Peyer's patch (tissue), 4 donors: Measurements from ENCODE around the gene ASAP3. TPM values are rescaled to one million over a fixed set of nuclear protein-coding genes. Genes with fewer than 3 reads are reported as not detected.

Source experiments
- DNase-seq, 3 donors: peaks; one replicate each; pipeline ENCODE4 v3.0.0-alpha.2; 2017 to 2019
- H3K27ac ChIP-seq, 4 donors: fragments of 200-600 bp; sonication (generic); one replicate each; pipeline ENCODE4 v1.5.1; 2016 to 2019
- H3K27me3 ChIP-seq, 2 donors: fragments of 200-600 bp; sonication (generic); one replicate each; pipeline ENCODE4 v1.5.1; 2019
- H3K36me3 ChIP-seq, 3 donors: fragments of 200-600 bp; sonication (generic); one replicate each; pipeline ENCODE4 v1.5.1; 2016 to 2019
- H3K4me1 ChIP-seq, 4 donors: fragments of 200-600 bp; sonication (generic); one replicate each; pipeline ENCODE4 v1.5.1; 2016 to 2019
- H3K4me3 ChIP-seq, 4 donors: fragments of 200-600 bp; sonication (generic); 1 replicate in 3 of 4; 2 replicates in 1 of 4; pipeline ENCODE4 v1.5.1; 2016 to 2019; ENCODE audit warnings: mild to moderate bottlenecking in 1 of 4
- H3K9me3 ChIP-seq, 4 donors: fragments of 200-600 bp; sonication (generic); one replicate each; pipeline ENCODE4 v1.5.1; 2016 to 2019; ENCODE audit warnings: mild to moderate bottlenecking in 1 of 4
- CTCF ChIP-seq, 6 experiments: fragments of 450-650 bp in 4 of 6; fragments of 200-600 bp in 2 of 6; sonication (generic) in 1 of 6; IDR thresholded peaks; one replicate each; pipeline ENCODE4 v1.5.1; 2017 to 2019; ENCODE audit warnings: antibody characterized with exemption in 6 of 6, mild to moderate bottlenecking in 3 of 6, moderate library complexity in 1 of 6
- POLR2A ChIP-seq, 2 donors: fragments of 450-650 bp; IDR thresholded peaks; one replicate each; pipeline ENCODE4 v1.5.1; 2017; ENCODE audit warnings: antibody characterized with exemption in 2 of 2, mild to moderate bottlenecking in 2 of 2, moderate library complexity in 2 of 2
- total RNA-seq, 4 donors: library from RNA; depleted of rRNA; stranded (reverse); fragments of >200 nt; gene quantifications; one replicate each; pipeline ENCODE4 v1.1.0, GENCODE V29; 2016

Gene ASAP3
- total RNA-seq, 4 donors from 2014 or later, result 11.2 to 33.5 (median 25.8) TPM

DNA sequence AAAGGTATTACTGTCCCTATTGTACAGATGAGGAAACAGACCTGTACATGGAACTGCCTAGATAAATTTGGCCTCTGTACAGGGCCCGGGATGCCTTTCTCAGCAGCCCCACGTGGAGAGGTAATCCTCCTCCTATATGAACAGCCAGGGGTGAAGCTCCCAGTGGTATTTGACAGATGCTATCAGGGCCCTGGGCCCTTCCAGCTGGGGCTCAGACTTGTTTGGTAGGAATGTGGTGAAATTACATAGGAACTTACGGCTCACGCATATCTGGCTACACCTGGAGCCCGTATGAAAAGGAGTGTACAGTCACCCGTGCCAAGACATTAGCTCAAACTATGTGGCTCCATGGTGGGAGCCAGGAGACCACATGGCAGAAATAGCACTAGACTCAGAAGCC, 34.7 kb downstream of the ASAP3 start:
- TF ChIP-seq CTCF (IDR thresholded peaks at IDR 0.05) (no peak), POLR2A (IDR thresholded peaks at IDR 0.05) (no peak)
- H3K27ac ChIP-seq, result no peak overlapping the region
- no peak overlapping the region for H3K4me3 ChIP-seq
- H3K9me3 ChIP-seq, result no peaks in the 10 kb centered on the region
- H3K4me1 ChIP-seq, result peaks cover 0 to 20% (median 2%) of the 10 kb centered on the region in 4 donors
- no peak for DNase-seq
- H3K27me3 ChIP-seq, result no peaks in the 10 kb centered on the region
- no peaks in the 10 kb centered on the region for H3K36me3 ChIP-seq

- TF ChIP-seq POLR2A (IDR thresholded peaks at IDR 0.05) (no peak), CTCF (IDR thresholded peaks at IDR 0.05) (no peak)
- Histone ChIP-seq H3K36me3 (no peaks in the 10 kb centered on the region), H3K27ac (no peak overlapping the region)
Observed at GRCh38 chr1:23448846-23449245, 35.1 kb downstream of the ASAP3 start.

DNA sequence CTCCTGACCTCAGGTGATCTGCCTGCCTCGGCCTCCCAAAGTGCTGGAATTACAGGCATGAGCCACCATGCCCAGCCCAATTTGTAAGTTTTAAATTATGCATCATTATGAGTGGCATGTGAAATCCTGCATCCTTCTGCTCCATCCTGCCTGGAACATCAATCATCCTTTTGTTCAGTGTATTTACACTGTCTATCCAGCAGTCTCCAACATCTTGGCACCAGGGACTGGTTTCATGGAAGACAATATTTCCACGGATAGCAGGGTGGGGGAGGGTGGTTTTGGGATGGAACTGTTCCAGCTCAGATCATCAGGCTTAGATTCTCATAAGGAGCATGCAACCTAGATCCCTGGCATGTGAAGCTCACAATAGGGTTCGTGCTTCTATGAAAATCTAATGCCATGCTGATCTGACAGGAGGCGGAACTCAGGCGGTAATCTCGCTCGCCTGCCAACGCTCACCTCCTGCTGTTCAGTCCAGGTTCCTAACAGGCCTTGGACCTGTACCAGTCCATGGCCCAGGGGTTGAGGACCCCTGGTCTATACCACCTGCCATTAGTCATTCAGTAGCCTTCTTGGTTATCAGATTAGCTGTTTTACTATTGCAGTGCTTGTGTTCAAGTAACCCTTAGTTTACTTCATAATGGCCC, 37.2 kb downstream of the ASAP3 start:
- Histone ChIP-seq H3K4me3 (no peak overlapping the region), H3K36me3 (no peaks in the 10 kb centered on the region), H3K9me3 (no peaks in the 10 kb centered on the region), H3K4me1 (peaks cover 0 to 12% (median 0%) of the 10 kb centered on the region in 4 donors), H3K27ac (no peak overlapping the region), H3K27me3 (no peaks in the 10 kb centered on the region)
- no peak for DNase-seq
- TF ChIP-seq CTCF (IDR thresholded peaks at IDR 0.05), result no peak
- TF ChIP-seq POLR2A (IDR thresholded peaks at IDR 0.05), result no peak

More at GRCh38 chr1:23448846-23449245, 35.1 kb downstream of the ASAP3 start:
- no peaks in the 10 kb centered on the region for H3K9me3 ChIP-seq
- no peaks in the 10 kb centered on the region for H3K27me3 ChIP-seq
- no peak overlapping the region for H3K4me3 ChIP-seq
- peaks cover 0 to 20% (median 2%) of the 10 kb centered on the region in 4 donors for H3K4me1 ChIP-seq
- DNase-seq, result no peak

DNA sequence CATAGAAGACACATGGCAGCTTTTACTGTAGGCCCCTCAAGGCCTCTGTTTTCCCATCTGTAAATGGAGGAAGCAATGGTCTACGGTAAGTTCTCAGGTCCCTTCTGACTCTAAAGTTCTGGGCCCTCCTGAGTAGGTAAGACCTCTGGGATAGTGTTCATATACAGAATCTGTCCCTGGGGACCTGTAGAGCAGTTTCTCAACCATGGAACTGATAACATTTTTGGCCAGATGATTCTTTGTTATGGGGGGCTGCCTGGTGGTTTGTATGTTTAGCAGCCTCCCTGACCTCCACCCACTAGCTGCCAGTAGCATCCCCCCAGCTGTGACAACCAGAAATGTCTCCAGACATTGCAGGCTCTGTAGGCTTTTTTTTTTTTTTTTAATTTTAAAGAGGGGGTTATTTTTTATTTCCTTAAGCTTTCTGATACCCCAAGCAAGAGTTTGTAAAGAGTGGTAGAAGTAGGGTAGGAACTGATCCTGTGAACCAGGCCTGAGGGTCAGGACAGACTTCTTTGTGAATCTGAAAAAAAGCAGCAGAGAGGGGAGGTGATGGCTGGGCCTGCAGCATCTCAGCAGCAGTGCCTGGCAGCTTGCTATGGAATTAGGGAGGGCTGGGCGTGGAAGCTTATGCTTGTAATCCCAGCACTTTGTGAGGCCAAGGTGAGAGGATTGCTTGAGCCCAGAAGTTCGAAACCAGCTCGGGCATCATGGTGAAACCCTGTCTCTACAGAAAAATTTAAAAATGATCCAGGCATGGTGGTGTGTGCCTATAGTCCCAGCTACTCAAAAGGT, 39.2 kb downstream of the ASAP3 start:
- no peaks in the 10 kb centered on the region for H3K36me3 ChIP-seq
- H3K27me3 ChIP-seq, result no peaks in the 10 kb centered on the region
- no peak overlapping the region for H3K4me3 ChIP-seq
- no peaks in the 10 kb centered on the region for H3K9me3 ChIP-seq
- no peak for DNase-seq
- no peaks in the 10 kb centered on the region for H3K4me1 ChIP-seq
- no peak for TF ChIP-seq POLR2A (IDR thresholded peaks at IDR 0.05)
- no peak for TF ChIP-seq CTCF (IDR thresholded peaks at IDR 0.05)
- H3K27ac ChIP-seq, result no peak overlapping the region

DNA sequence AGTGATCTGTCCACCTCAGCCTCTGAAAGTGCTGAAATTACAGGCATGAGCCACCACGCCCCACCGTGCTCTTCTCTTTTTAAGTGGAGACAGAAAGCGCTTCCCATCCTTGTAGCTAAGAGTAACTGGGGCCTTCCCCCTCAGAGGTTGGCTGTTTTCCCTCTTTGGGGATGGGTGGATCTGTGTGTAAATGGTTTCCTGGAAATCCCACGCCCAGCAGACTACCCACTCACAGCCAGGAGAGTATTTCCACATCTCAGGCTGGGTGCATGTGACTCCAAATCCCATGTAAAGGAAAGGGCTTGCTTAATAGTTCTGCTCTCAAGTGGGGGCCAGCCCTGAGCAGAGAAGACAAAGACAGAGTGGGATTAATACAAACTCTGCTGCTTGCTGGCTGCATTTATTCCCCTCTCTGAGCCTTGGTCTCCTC, 39.9 kb downstream of the ASAP3 start:
- Histone ChIP-seq H3K9me3 (no peaks in the 10 kb centered on the region), H3K4me3 (no peak overlapping the region), H3K36me3 (no peaks in the 10 kb centered on the region), H3K27me3 (no peaks in the 10 kb centered on the region), H3K4me1 (no peaks in the 10 kb centered on the region), H3K27ac (peak overlapping the region in 1 of 4 donors; percentile 13)
- TF ChIP-seq POLR2A (IDR thresholded peaks at IDR 0.05), result no peak
- no peak for TF ChIP-seq CTCF (IDR thresholded peaks at IDR 0.05)
- peak in 2 of 3 donors; percentile 26 to 81 for DNase-seq
